Neutrophil (primary cell): ENCODE data around the gene CITED1.

ENCODE experiments used
- H3K27ac ChIP-seq: fragments of 200-600 bp; sonication (generic); 2 replicates; pipeline ENCODE4 v1.5.1; 2016; ENCODE audit warnings: mild to moderate bottlenecking, moderate library complexity
- H3K27me3 ChIP-seq: fragments of 200-600 bp; sonication (generic); 2 replicates; pipeline ENCODE4 v1.6.0; 2016; ENCODE audit warnings: mild to moderate bottlenecking
- H3K36me3 ChIP-seq: fragments of 200-600 bp; sonication (generic); 2 replicates; pipeline ENCODE4 v1.5.1; 2017
- H3K4me1 ChIP-seq, 2 experiments: fragments of 200-600 bp in 1 of 2; sonication (generic) in 1 of 2; 1 replicate in 1 of 2; 2 replicates in 1 of 2; pipeline versions ENCODE4 v1.5.1 to v1.6.1; 2013 to 2016; ENCODE audit warnings: low read depth in 1 of 2, low read length in 1 of 2, mild to moderate bottlenecking in 1 of 2, moderate library complexity in 1 of 2; ENCODE audit not compliant: control insufficient read depth in 1 of 2, insufficient read depth in 1 of 2
- H3K4me3 ChIP-seq, 2 experiments: fragments of 200-600 bp in 1 of 2; sonication (generic) in 1 of 2; 1 replicate in 1 of 2; 2 replicates in 1 of 2; pipeline ENCODE4 v1.5.1; 2013 to 2016; ENCODE audit warnings: low read depth in 1 of 2, low read length in 1 of 2, mild to moderate bottlenecking in 1 of 2, moderate library complexity in 1 of 2
- H3K9me3 ChIP-seq: fragments of 200-600 bp; sonication (generic); 2 replicates; pipeline ENCODE4 v1.5.1; 2016
- TF ChIP-seq, protein P1 (sequence below): fragments of 200-600 bp; sonication (generic); IDR thresholded peaks from 2 replicates; pipeline ENCODE4 v1.5.1; 2016; ENCODE audit warnings: antibody characterized with exemption

CITED1 gene

DNA sequence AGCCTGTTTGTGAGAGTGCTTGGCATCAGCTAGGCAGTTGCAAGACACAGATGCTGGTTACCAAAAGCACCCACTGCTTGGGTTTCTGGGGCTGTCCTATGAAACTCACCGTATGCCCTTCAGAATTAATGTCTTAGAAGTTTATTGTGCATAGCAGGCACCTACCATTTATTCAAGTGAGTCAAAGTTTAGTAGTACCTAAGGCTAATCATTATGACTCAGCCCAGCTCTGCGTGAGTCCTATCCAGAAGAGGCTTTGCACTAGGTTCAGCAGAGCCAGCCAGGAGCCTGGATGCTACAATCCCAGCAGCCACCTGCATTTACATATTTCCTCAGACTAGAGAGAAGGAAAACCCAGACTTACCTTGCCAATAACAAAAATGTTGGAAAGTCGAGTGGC is 32.8 kb downstream of the CITED1 start:
- Histone ChIP-seq H3K4me1 (peaks cover 0 to 11% of the 10 kb centered on the region in 2 experiments), H3K9me3 (no peaks in the 10 kb centered on the region), H3K27ac (no peak overlapping the region), H3K27me3 (no peaks in the 10 kb centered on the region), H3K4me3 (no peak overlapping the region), H3K36me3 (peaks cover 56% of the 10 kb centered on the region)
- TF ChIP-seq, protein P1, sequence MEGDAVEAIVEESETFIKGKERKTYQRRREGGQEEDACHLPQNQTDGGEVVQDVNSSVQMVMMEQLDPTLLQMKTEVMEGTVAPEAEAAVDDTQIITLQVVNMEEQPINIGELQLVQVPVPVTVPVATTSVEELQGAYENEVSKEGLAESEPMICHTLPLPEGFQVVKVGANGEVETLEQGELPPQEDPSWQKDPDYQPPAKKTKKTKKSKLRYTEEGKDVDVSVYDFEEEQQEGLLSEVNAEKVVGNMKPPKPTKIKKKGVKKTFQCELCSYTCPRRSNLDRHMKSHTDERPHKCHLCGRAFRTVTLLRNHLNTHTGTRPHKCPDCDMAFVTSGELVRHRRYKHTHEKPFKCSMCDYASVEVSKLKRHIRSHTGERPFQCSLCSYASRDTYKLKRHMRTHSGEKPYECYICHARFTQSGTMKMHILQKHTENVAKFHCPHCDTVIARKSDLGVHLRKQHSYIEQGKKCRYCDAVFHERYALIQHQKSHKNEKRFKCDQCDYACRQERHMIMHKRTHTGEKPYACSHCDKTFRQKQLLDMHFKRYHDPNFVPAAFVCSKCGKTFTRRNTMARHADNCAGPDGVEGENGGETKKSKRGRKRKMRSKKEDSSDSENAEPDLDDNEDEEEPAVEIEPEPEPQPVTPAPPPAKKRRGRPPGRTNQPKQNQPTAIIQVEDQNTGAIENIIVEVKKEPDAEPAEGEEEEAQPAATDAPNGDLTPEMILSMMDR = no peak

DNA sequence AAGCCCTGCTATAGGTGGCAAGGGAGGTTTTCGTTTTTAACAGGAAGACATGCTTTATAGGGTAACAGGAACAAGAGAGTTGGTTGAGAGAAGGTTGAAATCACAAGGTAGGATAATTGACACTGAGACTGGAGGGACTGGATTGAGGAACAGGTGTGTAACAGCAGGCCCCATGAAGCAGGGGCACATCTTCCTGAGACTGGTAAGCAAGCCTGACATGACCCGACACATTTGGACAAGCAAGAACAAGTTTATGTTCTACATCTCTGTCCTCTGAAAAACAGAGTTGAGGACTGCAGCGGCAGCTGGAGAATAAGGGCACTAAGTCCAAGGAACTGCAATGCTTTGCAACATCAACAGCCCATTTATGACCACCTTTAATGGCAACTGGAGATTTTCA is 33.9 kb downstream of the CITED1 start:
- Histone ChIP-seq H3K36me3 (peaks cover 60% of the 10 kb centered on the region), H3K9me3 (no peaks in the 10 kb centered on the region), H3K27me3 (no peaks in the 10 kb centered on the region), H3K4me3 (no peak overlapping the region), H3K4me1 (peaks cover 0 to 10% of the 10 kb centered on the region in 2 experiments), H3K27ac (no peak overlapping the region)
- TF ChIP-seq, protein P1 = no peak

DNA sequence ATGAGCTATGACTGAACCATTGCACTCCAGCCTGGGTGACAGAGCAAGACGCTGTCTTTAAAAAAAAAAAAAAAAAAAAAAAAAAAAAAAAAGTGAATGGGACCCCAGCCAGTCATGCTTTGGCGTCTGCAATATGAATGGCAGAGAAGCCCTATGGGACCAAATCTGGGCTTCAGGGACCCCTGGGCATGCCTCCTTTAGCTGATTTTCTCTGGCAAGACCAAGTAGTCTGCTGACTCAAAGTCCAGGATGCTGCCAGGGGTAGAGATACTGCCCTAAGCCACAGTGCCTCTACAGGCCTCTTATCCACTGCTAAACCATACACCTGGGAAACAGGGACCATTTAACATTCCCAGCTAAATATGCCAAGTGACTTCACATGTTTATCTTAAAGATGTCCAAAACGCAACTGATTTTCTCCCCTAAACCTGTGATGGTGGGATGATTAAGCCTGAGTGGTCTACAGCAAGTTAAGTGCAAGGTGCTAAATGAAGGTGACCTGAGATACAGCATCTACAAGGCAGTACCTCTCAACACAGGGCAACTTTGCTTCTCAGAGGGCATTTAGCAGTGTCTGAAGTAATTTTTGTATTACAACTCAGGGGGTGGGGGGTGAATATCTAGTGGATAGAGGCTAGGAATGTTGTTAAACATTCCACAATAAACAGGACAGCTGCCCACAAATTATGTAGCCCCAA is 34.5 kb downstream of the CITED1 start:
- Histone ChIP-seq H3K27ac (no peak overlapping the region), H3K36me3 (peaks cover 60% of the 10 kb centered on the region), H3K4me3 (no peak overlapping the region), H3K9me3 (no peaks in the 10 kb centered on the region), H3K27me3 (no peaks in the 10 kb centered on the region), H3K4me1 (peaks cover 0 to 5% of the 10 kb centered on the region in 2 experiments)
- TF ChIP-seq, protein P1 = no peak

DNA sequence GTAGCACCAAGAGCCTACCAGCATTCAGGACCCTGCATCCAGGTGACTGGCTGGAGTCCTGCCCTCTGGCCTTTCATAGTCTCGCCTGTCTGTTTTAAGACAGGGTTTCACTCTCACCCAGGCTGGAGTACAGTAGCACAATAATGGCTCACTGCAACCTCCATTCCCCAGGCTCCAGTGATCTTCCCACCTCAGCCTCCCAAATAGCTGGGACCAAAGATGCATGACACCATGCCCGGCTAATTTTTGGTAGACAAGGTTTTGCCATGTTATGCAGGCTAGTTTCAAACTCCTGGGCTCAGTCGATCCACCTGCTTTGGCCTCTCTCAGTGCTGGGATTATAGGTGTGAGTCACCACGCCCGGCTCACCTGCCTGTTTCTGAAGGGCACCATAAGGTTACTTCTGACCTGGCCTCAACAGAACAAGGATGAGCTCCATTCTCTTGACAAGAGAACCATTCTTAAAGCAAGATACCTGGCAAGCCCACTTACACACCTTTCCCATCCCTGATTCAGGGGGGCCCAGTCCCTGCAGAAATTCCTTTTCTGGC is 35.3 kb downstream of the CITED1 start:
- peaks cover 60% of the 10 kb centered on the region for H3K36me3 ChIP-seq
- TF ChIP-seq, protein P1 = no peak
- H3K27me3 ChIP-seq = no peaks in the 10 kb centered on the region
- no peak overlapping the region for H3K27ac ChIP-seq
- no peak overlapping the region for H3K4me3 ChIP-seq
- H3K4me1 ChIP-seq = no peaks in the 10 kb centered on the region
- no peaks in the 10 kb centered on the region for H3K9me3 ChIP-seq

DNA sequence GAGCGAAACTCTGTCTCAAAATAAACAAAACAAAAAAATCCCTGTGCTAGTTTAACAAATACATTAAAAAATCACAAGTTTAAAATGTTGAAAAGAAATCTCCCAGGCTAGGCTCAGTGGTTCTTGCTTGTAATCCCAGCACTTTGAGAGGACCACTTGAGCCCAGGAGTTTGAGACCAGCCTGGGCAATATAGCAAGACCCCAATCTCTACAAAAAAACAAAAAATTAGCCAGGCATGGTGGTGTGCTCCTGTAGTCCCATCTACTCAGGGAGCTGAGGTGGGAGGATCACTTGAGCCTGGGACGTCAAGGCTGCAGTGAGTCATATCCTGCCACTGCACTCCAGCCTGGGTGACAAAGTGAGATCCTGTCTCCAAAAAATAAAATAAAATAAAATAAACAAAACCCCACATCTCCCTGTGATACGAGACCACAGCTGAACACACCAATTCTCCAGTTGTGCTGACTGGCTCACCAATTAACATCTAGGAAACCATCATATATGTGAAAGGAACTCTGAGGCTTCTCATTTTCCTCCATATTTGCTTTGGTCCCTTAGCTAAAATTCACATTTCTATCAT is 36.0 kb downstream of the CITED1 start:
- H3K4me3 ChIP-seq = no peak overlapping the region
- H3K27me3 ChIP-seq = no peaks in the 10 kb centered on the region
- no peaks in the 10 kb centered on the region for H3K9me3 ChIP-seq
- no peak overlapping the region for H3K27ac ChIP-seq
- H3K4me1 ChIP-seq = no peaks in the 10 kb centered on the region
- TF ChIP-seq, protein P1 = no peak
- peaks cover 56% of the 10 kb centered on the region for H3K36me3 ChIP-seq
